Esophagus muscularis mucosa (tissue), 3 donors: Measurements from ENCODE around the gene SIRT4.

ENCODE experiments used
- CTCF ChIP-seq, 3 experiments: fragments of 200-600 bp in 2 of 3; fragments of 450-650 bp in 1 of 3; sonication (generic) in 2 of 3; IDR thresholded peaks; one replicate each; pipeline ENCODE4 v1.5.1; 2017 to 2019; ENCODE audit warnings: antibody characterized with exemption in 3 of 3, mild to moderate bottlenecking in 2 of 3, moderate library complexity in 1 of 3
- POLR2A ChIP-seq: fragments of 450-650 bp; IDR thresholded peaks from one replicate; pipeline ENCODE4 v1.6.1; 2017; ENCODE audit warnings: antibody characterized with exemption, moderate library complexity, mild to moderate bottlenecking, low read depth
- POLR2AphosphoS5 ChIP-seq, 2 donors: sonication (generic); formaldehyde crosslinking; IDR thresholded peaks; one replicate each; pipeline ENCODE4 v1.6.1; 2017; ENCODE audit warnings: antibody characterized with exemption in 2 of 2

- TF ChIP-seq CTCF (IDR thresholded peaks at IDR 0.05) (no peak), POLR2A (no peak), POLR2AphosphoS5 (IDR thresholded peaks at IDR 0.05) (peak in 1 of 2 donors; percentile 29)
These were observed 37.8 kb upstream of the SIRT4 start for GRCh38 chr12:120264086-120264903.
